ENCODE measurements around the gene C8G.

The C8G gene

DNA sequence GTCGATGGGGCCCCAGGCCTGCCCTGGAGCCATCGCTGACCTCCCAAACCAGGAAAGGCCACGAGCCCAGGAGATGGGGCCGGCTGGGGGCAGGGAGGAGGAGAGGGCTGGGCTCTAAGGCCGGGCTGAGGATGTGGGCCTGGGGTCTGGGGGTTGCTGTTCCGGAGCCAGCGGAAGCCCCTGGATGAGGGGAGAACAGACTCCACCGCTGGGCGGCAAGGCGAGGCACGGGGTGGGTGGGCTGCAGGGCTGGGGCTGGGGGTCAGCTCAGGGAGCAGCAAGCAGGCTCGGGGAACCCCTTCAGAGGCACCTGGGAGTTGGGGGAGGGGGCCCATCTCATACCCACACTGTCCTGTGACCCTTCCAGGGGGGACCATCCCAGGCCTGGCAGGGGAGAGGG, 18.7 kb downstream of the C8G start:
- TF ChIP-seq, protein P1, sequence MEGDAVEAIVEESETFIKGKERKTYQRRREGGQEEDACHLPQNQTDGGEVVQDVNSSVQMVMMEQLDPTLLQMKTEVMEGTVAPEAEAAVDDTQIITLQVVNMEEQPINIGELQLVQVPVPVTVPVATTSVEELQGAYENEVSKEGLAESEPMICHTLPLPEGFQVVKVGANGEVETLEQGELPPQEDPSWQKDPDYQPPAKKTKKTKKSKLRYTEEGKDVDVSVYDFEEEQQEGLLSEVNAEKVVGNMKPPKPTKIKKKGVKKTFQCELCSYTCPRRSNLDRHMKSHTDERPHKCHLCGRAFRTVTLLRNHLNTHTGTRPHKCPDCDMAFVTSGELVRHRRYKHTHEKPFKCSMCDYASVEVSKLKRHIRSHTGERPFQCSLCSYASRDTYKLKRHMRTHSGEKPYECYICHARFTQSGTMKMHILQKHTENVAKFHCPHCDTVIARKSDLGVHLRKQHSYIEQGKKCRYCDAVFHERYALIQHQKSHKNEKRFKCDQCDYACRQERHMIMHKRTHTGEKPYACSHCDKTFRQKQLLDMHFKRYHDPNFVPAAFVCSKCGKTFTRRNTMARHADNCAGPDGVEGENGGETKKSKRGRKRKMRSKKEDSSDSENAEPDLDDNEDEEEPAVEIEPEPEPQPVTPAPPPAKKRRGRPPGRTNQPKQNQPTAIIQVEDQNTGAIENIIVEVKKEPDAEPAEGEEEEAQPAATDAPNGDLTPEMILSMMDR (IDR thresholded peaks at IDR 0.05) = no peak
- no peak overlapping the region for H3K27ac ChIP-seq
- H3K4me3 ChIP-seq = no peak overlapping the region
- DNase-seq (ENCODE audit: low spot score) = no peak

DNA sequence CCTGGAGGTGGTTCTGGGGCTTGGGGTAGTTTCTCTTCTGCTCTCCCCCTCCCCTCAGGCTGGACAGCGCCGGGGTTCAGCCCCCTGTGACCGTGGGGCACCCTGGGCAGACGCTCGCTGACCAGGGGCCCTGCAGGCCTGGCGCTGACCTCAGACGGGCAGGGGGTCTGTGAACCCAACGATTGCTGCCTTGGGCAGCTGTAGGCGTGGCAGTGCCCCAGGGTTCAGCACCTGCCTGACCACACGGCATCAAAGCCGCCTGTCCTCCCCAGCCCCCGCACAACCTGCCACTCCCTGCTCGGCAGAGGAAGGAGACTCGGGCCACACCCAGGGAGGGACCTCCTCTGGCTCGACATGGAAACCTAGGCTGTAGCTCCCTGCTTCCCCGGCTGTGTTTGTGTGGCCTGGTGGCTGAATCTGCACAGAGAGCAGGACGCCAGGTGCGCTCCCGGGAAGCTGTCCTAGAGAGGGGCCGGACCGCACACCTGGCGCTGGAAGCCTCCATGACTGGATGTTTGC, 19.2 kb downstream of the C8G start:
- Histone ChIP-seq H3K4me3 (no peak overlapping the region), H3K27ac (no peak overlapping the region)
- TF ChIP-seq, protein P1 (IDR thresholded peaks at IDR 0.05) = no peak
- DNase-seq (ENCODE audit: low spot score) = no peak

DNA sequence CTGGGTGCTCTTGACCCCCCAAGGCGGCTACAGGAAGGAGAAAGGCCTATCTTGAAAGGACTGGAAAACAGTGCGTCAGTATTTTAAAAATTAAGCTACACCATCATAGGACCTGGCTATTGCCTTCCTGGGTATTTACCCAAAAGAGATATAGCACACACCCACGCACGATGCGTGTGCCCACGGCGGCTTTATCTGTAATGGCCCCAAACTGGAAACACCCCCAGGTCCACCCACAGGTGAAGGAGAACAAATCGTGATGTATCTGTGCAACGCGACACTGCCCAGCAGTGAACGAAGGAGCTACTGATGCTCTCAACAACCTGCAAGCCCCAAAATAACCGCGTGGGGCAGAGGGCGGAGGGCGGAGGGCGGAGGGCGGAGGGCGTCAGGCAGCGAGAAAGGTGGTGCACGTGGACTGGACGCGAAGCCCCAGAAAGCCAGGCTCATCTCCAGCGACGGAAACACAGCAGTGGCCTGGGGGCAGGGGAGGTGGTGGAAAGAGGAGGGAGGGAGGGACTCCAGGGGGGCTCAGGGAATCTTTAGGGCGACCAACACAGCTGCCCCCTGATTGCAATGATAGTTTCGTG, 19.9 kb downstream of the C8G start:
- no peak overlapping the region for H3K27ac ChIP-seq
- no peak overlapping the region for H3K4me3 ChIP-seq
- TF ChIP-seq, protein P1 (IDR thresholded peaks at IDR 0.05) = no peak
- DNase-seq (ENCODE audit: low spot score) = no peak

DNA sequence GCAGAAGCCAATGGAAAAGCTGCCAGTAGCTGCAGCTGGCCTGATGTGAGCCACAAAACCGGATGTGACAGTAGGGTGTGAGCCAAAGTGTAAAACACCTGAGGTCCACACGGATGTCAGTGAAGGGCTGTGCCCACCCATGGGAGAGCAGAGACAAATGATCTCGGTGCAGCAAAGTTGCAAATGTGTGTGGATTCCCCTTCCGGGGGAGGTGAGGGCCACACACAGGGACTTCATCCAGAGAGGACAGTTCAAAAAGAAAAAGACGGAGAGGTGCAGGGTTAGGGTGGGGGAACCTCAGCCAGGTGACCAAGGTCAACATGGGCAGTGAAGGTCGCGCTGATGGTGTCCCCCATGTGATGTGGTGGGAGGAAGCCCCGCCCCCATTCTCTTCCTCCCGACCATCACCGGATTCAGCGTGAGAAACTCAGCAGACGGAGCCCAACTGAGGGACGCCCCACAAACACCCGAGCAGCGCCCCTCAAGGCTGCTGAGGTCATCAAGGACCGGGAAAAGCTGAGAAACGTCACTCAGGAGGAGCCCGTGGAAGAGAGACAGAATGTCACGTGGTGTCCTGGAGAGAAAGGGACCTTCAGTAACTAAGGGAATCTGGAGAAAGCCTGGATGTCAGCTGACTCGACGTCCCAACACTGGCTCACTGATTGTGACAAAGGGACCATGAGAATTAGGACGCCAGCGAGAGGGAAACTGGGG, 20.9 kb downstream of the C8G start:
- no peak for DNase-seq (ENCODE audit: low spot score)
- no peak overlapping the region for H3K27ac ChIP-seq
- H3K4me3 ChIP-seq = peak overlapping the region; percentile 36

DNA sequence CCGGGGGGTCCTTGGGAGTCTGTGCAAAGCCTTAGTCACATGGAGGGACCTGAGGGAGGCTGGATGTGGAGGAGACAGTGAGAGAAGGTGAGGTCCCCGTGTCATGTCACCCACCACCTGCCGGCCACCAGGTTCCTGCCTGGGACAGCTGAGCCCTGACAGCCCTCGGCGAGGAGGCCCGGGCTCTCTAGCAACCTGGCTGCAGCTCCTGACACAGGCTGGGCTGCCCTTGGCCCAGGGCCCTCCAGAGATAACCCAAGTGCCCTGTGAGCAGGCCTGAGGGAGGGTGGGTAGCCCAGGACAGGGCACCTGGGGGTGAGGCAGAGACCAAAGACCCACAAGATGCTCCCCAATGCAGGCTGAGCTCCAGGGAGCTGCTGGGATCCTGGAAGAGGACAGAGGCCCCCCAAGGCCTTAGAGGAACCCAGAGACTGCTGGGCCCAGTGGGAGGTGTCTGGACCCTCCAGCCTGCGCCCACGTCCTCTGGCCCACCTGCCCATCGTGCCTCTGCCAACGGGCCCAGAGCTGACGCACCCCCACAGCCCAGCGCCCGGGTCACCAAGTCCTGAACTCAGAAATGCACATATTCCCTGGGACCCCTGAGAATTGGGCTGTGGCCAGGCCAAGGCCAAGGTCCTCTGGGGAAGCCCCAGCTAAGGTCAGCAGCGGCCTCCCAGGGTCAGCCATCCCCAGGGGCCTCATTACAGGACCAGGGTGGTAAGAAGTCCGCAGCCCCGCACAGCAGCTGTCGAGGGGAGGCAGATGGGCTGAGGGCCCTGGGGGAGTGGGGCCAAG, 23.5 kb downstream of the C8G start:
- Histone ChIP-seq H3K27ac (no peak overlapping the region), H3K4me3 (no peak overlapping the region)
- DNase-seq (ENCODE audit: low spot score) = no peak
- TF ChIP-seq, protein P1 (IDR thresholded peaks at IDR 0.05) = no peak

More for the DNA sequence above, 20.9 kb downstream of the C8G start:
- TF ChIP-seq, protein P1 (IDR thresholded peaks at IDR 0.05) = no peak

DNA sequence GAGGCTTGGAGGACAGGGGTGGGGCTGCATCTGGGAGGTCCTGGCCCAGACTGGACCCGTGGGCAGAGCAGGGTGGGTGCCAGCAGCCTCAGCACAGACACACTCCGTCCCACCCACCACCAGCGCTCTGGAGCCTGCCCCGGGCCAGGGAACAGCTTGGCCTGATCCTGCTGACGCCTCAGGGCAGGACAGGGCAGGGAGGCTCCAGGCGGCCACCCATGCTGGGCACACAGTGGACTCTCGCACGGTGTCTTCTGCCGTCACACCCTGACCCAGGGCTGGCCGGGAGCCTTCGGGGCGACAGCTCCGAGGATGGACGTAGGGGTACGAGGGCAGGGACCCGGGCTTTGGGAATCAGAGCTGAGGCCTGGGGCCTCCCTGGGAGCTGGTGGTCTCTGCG, 24.1 kb downstream of the C8G start:
- TF ChIP-seq, protein P1 (IDR thresholded peaks at IDR 0.05) = no peak
- no peak overlapping the region for H3K4me3 ChIP-seq
- DNase-seq (ENCODE audit: low spot score) = no peak
- no peak overlapping the region for H3K27ac ChIP-seq
